PC-3 (cell line): ENCODE data around the gene CD19. TPM values are rescaled to one million over a fixed set of nuclear protein-coding genes. Genes with fewer than 3 reads are reported as not detected.

Experiments used
- ATAC-seq: fragments of 200-7000 bp; cut with Tn5 transposase; 2 replicates; pipeline ENCODE4 v1.9.1; 2020; ENCODE audit warnings: mild to moderate bottlenecking, moderate library complexity
- BruUV-seq: library from RNA; stranded (reverse); fragments of 400-500 nt; replicated peaks from 2 replicates; lab custom pipeline; 2021; lab: Mats Ljungman, UMichigan
- CTCF ChIA-PET: fragments of 300-600 bp; sonication (Branson Sonifier 250); formaldehyde crosslinking; loops from one replicate; lab custom pipeline; 2022; ENCODE audit warnings: antibody characterized with exemption; lab: Charles Lee
- POLR2A ChIA-PET: fragments of 300-600 bp; sonication (Branson Sonifier 250); formaldehyde crosslinking; loops from one replicate; lab custom pipeline; 2022; ENCODE audit warnings: antibody characterized with exemption; ENCODE audit not compliant: unreplicated experiment; lab: Charles Lee
- DNase-seq: peaks from one replicate; pipeline ENCODE4 v3.0.0-alpha.2; 2015
- H2AFZ ChIP-seq: fragments of 300-600 bp; sonication (generic); 2 replicates; pipeline ENCODE4 v1.6.0; 2016; ENCODE audit warnings: antibody characterized with exemption, low read length
- H3F3A ChIP-seq: fragments of 300-600 bp; sonication (generic); one replicate; pipeline ENCODE4 v1.6.0; 2017; ENCODE audit warnings: antibody characterized with exemption, low read length, control low read depth, mild to moderate bottlenecking; ENCODE audit not compliant: unreplicated experiment
- H3K27ac ChIP-seq: fragments of 300-600 bp; sonication (generic); 2 replicates; pipeline ENCODE4 v1.5.1; 2016; ENCODE audit warnings: mild to moderate bottlenecking, low read length
- H3K27me3 ChIP-seq: fragments of 300-600 bp; sonication (generic); 2 replicates; pipeline ENCODE4 v1.6.1; 2016; ENCODE audit warnings: low read length, mixed read lengths
- H3K36me3 ChIP-seq: fragments of 300-600 bp; sonication (generic); 2 replicates; pipeline ENCODE4 v1.6.1; 2016; ENCODE audit warnings: low read depth, mixed run types, low read length, mixed read lengths
- H3K4me1 ChIP-seq: fragments of 300-600 bp; sonication (generic); 2 replicates; pipeline ENCODE4 v1.5.1; 2016; ENCODE audit warnings: low read length; ENCODE audit not compliant: insufficient read depth
- H3K4me2 ChIP-seq: fragments of 300-600 bp; sonication (generic); 2 replicates; pipeline ENCODE4 v1.6.0; 2016; ENCODE audit warnings: low read length
- H3K4me3 ChIP-seq: fragments of 300-600 bp; sonication (generic); 2 replicates; pipeline ENCODE4 v1.5.1; 2016; ENCODE audit warnings: mild to moderate bottlenecking, low read length, mixed read lengths
- H3K79me2 ChIP-seq: fragments of 300-600 bp; sonication (generic); 2 replicates; pipeline ENCODE4 v1.6.1; 2017; ENCODE audit warnings: low read length, mixed read lengths
- H3K9ac ChIP-seq: fragments of 300-600 bp; sonication (generic); 2 replicates; pipeline ENCODE4 v1.6.0; 2016; ENCODE audit warnings: mild to moderate bottlenecking, low read length
- H3K9me2 ChIP-seq: fragments of 300-600 bp; sonication (generic); replicated peaks from 2 replicates; pipeline ENCODE4 v1.6.1; 2016; ENCODE audit warnings: mixed run types, low read length, mixed read lengths
- H3K9me3 ChIP-seq: fragments of 300-600 bp; sonication (generic); 2 replicates; pipeline ENCODE4 v1.6.1; 2016; ENCODE audit warnings: low read length, mixed read lengths
- H4K20me1 ChIP-seq: fragments of 300-600 bp; sonication (generic); 2 replicates; pipeline ENCODE4 v1.6.1; 2016; ENCODE audit warnings: low read length, mixed read lengths
- CTCF ChIP-seq: fragments of 300-600 bp; sonication (generic); conservative IDR thresholded peaks from 2 replicates; pipeline ENCODE4 v1.5.1; 2017; ENCODE audit warnings: antibody characterized with exemption, low read depth, mild to moderate bottlenecking, low read length
- EZH2 ChIP-seq: fragments of 300-600 bp; sonication (generic); IDR thresholded peaks from one replicate; pipeline ENCODE4 v1.6.1; 2017; ENCODE audit warnings: antibody characterized with exemption, mild to moderate bottlenecking, low read length; ENCODE audit not compliant: unreplicated experiment
- EZH2phosphoT487 ChIP-seq: fragments of 300-600 bp; sonication (generic); IDR thresholded peaks from 2 replicates; pipeline ENCODE4 v1.6.1; 2018; ENCODE audit warnings: mild to moderate bottlenecking, antibody characterized with exemption, low read length, borderline replicate concordance
- intact Hi-C: fragments of 100-400 bp; cut with micrococcal nuclease; formaldehyde crosslinking; loops from 2 replicates; pipeline ENCODE4 v1.9.0; 2023
- total RNA-seq: library from RNA; depleted of rRNA; stranded (reverse); fragments of >200 nt; gene quantifications from 2 replicates; pipeline ENCODE4 v1.2.3, GENCODE V29; 2014

CD19 gene
- total RNA-seq, 1 experiment from 2014 or later = not detected

DNA sequence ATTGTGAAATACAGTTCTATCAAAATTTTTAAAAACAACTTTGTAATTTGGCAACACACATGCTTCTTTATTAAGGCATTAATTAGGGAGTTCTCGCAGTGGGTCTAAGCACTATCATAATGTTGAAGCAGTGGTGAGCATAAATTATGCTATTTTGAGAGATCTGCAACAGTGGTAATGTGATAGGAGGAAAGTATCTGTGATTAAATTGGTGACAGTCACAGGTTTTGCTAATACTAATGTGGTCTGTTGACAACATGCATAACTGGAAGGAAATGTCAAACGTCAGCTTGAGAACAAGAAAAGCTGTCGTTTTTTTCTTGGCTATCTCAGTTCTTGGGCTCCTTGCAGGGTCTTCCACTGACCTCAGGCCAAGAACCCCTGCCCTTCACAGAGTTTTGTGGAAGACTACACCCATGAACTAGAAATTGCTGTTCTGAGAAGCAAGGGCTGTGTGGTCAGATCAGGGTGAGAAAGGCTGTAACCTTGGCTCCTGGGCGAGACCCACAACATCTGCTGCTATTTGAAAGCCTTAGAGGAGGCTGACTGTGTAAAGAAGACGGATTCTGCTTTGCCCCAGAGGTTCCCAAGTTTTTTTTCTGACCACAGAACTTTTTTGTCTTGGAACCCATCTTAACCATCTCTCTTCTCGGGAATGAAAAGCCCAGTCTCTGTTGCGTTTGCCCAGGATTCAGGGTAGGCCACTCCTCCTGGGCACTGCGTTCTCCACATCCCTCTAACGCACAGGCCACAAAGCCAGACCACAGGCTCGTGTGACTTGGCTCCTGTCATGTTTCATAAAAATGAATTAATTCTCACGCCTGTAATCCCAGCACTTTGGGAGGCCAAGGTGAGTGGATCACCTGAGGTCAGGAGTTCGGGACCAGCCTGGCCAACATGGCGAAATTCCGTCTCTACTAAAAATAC, 39.5 kb upstream of the CD19 start:
- Histone ChIP-seq H3K27ac (no peak overlapping the region), H2AFZ (no peak overlapping the region), H3K27me3 (no peaks in the 10 kb centered on the region), H3K9ac (no peak overlapping the region), H3K79me2 (no peaks in the 10 kb centered on the region), H3K9me3 (no peaks in the 10 kb centered on the region), H3K4me3 (no peak overlapping the region), H4K20me1 (no peaks in the 10 kb centered on the region), H3K36me3 (no peaks in the 10 kb centered on the region), H3K9me2 (no peaks in the 10 kb centered on the region), H3K4me2 (no peak overlapping the region), H3F3A (no peaks in the 10 kb centered on the region), H3K4me1 (no peaks in the 10 kb centered on the region)
- TF ChIP-seq CTCF (no peak), EZH2 (no peak), EZH2phosphoT487 (no peak)
- CTCF ChIA-PET = no interaction called here
- ATAC-seq (no peak), DNase-seq (no peak)
- BruUV-seq = no TSS peak
- intact Hi-C loops = no loop called here
- POLR2A ChIA-PET = no interaction called here

DNA sequence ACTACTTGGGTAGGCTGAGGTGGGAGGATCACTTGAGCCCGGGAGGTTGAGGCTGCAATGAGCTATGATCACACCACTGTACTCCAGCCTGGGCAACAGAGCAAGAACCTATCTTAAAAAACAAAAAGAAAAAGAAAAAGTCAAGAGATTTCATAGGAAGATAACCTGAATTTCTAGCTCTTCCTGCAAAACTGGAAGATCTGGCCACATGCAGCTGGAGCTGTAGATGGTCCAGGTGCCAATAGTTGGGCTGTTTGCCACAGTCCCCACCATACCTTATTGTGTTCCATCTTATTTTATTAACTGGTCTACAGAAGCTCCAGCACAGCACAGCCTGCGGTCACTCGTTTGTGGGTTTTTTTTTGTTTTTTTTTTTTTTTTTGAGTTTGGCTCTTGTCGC, 38.5 kb upstream of the CD19 start:
- Histone ChIP-seq H3K9me3 (no peaks in the 10 kb centered on the region), H3K9ac (no peak overlapping the region), H3K27ac (no peak overlapping the region), H3K4me3 (no peak overlapping the region), H3K79me2 (no peaks in the 10 kb centered on the region), H3K36me3 (no peaks in the 10 kb centered on the region), H3F3A (no peaks in the 10 kb centered on the region), H3K27me3 (no peaks in the 10 kb centered on the region), H3K4me2 (no peak overlapping the region), H3K9me2 (no peaks in the 10 kb centered on the region), H2AFZ (no peak overlapping the region), H4K20me1 (no peaks in the 10 kb centered on the region), H3K4me1 (no peaks in the 10 kb centered on the region)
- no peak for ATAC-seq
- POLR2A ChIA-PET = no interaction called here
- TF ChIP-seq EZH2 = no peak
- no peak for TF ChIP-seq CTCF
- no peak for TF ChIP-seq EZH2phosphoT487
- CTCF ChIA-PET = no interaction called here
- intact Hi-C loops = no loop called here
- no TSS peak for BruUV-seq
- no peak for DNase-seq

DNA sequence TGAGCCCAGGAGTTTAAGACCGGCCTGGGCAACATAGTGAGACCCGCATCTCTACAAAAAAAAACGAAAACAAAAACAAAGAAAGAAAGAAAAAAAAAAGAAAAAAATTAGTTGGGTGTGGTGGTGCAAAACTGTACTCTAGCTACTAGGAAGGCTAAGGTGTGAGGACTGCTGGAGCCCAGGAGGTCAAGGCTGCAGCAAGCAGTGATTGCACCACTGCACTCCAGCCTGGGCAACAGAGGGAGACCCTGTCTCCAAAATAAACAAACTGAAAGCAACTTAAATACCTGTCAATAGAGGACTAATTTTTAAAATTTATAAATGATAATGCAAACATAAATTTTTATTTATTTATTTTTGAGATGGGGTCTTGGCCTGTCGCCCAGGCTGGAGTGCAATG, 36.2 kb upstream of the CD19 start:
- CTCF ChIA-PET = no interaction called here
- H3K4me1 ChIP-seq = no peaks in the 10 kb centered on the region
- no TSS peak for BruUV-seq
- H3K27ac ChIP-seq = no peak overlapping the region
- no peaks in the 10 kb centered on the region for H3K36me3 ChIP-seq
- no peaks in the 10 kb centered on the region for H3K9me2 ChIP-seq
- TF ChIP-seq EZH2phosphoT487 = no peak
- no peak for TF ChIP-seq CTCF
- TF ChIP-seq EZH2 = no peak
- no peaks in the 10 kb centered on the region for H3K79me2 ChIP-seq
- no peaks in the 10 kb centered on the region for H3K9me3 ChIP-seq
- intact Hi-C loops = no loop called here
- H2AFZ ChIP-seq = no peak overlapping the region
- H3K4me2 ChIP-seq = no peak overlapping the region
- H4K20me1 ChIP-seq = no peaks in the 10 kb centered on the region
- ATAC-seq (no peak), DNase-seq (no peak)
- no peaks in the 10 kb centered on the region for H3K27me3 ChIP-seq
- POLR2A ChIA-PET = no interaction called here
- no peak overlapping the region for H3K9ac ChIP-seq
- H3K4me3 ChIP-seq = no peak overlapping the region
- no peaks in the 10 kb centered on the region for H3F3A ChIP-seq
